ENCODE data around the gene FNIP1. TPM values are rescaled to one million over a fixed set of nuclear protein-coding genes. Genes with fewer than 3 reads are reported as not detected.
"Not testable (repeated sequence)": the region's sequence is repeated elsewhere in the genome, so short reads cannot be mapped to it uniquely, and the experiment has no call there.

The FNIP1 gene
- polyA plus RNA-seq, 1 donor, result 21.4 TPM

DNA sequence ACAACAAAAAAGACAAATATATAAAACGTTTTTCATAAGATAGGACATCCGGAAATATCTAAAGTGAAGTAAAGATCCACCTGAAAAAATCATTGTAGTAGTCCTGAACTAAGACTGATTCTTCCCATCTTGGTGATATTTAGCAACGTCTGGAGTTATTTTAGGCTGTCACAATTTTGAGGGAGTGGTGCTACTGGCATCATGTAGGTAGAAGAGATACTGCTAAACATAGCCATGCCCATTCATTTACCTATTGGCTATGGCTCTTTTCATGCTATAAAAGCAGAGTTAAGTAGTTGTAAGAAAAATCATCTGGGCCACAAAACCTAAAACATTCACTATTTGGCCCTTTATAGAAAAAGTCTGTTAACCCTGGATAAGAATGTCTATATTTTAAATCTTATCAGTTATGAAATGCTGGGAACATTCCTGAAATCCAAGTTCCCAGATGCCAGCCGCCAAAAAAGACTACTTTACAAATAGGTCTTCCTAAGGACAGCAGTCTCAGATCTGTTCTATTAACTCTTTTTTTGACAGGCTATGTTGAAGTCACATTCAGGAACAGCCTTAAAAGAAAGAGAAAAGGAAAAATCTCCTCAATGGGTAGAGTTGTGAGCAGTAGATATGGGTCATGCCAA is 188.8 kb downstream of the FNIP1 start:
- DNase-seq, result no peak

DNA sequence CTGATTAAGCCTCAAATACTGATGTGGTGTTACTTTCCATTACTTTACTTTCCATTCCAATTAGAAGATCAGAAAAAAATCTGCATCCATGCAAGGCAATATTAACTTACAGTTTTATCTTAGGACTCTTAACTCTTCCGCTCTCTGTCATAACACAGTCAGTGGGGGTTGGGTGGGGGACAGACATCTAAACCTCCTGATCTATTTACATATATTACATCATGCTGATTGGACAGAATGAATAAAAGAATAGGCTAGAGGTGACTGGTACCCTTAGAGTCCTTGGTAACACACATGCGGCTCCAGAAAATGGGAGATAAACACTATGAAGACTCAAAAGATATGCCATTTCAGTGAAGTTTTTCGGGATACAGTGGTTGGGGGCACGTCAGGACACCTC is 189.4 kb downstream of the FNIP1 start:
- DNase-seq, result no peak

DNA sequence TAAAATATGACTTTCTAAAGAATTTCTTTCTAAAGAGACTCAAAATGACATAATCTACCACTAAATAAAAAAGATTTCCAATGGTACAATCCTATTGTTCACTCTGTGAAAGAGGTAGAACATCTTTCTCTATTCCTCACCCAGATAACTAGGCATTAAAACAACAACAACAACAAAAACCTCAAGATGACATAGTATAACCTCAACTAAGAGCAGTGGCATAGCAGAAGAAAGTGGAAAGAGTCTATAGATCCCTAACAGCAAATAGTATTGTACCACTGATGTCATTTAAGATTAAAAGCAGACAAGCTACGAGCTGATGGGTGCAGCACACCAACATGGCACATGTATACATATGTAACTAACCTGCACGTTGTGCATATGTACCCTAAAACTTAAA is 191.7 kb downstream of the FNIP1 start:
- no peak for DNase-seq

DNA sequence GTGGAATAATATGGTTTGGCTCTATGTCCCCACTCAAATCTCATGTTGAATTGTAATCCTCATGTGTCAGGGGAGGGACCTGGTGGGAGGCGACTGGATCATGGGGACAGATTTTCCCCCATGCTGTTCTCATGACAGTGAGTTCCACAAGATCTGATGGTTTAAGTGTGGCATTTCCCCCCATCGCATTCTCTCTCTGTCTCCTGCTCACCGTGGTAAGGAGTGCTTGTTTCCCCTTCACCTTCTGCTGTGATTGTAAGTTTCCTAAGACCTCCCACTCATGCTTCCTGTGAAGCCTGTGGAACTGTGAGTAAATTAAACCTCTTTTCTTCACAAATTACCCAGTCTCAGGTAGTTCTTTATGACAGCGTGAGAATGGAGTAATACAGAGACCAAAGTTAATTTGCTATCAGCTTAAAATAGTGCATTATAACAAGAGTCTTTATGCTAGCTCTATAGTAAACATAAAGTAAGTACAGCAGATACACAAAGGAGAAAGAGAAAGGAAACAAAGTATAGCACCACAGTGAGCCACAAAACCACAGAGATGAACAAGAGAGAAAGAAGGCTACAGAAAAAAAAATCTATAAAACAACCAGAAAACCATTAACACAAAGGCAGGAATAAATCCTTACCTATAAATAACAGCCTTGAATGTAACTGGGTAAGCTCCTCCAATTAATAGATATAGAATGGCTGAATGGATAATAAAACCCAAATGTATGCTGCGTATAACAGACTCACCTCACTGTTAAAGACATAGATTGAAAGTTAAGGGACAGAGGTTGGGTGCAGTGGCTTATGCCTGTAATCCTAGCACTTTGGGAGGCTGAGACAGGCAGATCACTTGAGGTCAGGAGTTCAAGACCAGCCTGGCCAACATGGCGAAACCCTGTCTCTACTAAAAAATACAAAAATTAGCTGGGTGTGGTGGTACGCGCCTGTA is 201.5 kb downstream of the FNIP1 start:
- no peak for DNase-seq

DNA sequence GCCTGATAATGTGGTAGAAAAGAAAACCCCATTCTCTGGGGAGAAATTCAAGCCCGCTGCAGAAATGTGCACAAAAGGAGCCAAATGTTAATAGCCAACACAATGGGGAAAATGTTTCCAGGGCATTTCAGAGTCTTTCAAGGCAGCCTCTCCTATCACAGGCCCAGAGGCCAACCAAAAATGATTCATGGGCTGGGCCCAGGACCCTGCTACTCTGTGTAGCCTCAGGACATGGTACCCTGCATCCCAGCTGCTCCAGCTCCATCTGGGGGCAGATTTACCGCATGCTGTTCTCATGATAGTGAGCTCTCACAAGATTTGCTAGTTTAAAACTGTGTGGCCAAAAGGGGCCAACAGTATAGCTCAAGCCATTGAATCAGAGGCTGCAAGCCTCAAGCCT is 202.9 kb downstream of the FNIP1 start:
- no peak for DNase-seq

DNA sequence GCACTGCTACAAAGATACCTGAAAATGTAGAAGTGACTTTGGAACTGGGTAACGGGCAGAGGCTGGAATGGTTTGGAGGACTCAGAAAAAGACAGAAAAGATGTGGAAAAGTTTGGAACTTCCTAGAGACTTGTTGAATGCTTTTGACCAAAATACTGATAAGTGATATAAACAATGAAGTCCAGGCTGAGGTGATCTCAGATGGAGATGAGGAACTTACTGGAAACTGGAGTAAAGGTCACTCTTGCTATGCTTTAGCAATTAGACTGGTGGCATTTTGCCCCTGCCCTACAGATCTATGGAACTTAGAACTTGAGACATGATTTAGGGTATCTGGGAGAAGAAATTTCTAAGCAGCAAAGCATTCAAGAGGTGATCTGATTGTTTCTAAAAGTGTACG is 203.4 kb downstream of the FNIP1 start:
- not testable (repeated sequence) for DNase-seq

Other genes starting within 250 kb of the FNIP1 start
- 17.3 TPM for gene RAPGEF6, start 161.8 kb downstream of the FNIP1 start, polyA plus RNA-seq (ENCODE audit: insufficient read length)
- gene MEIKIN, start 148.6 kb upstream of the FNIP1 start, polyA plus RNA-seq (ENCODE audit: insufficient read length), result not detected
- 1.4 TPM for gene ACSL6, start 214.6 kb upstream of the FNIP1 start, polyA plus RNA-seq (ENCODE audit: insufficient read length)